WI38 (cell line): ENCODE measurements around the gene FBXO8.

Experiments
- H3K4me3 ChIP-seq: 2 replicates; pipeline ENCODE4 v1.5.1; 2011; ENCODE audit warnings: low read depth, mild to moderate bottlenecking, control low read depth, low read length
- TF ChIP-seq, protein P1 (sequence below): IDR thresholded peaks from 2 replicates; pipeline ENCODE4 v1.5.1; 2012; ENCODE audit warnings: low read depth, mild to moderate bottlenecking, control low read depth, low read length

Gene FBXO8

DNA sequence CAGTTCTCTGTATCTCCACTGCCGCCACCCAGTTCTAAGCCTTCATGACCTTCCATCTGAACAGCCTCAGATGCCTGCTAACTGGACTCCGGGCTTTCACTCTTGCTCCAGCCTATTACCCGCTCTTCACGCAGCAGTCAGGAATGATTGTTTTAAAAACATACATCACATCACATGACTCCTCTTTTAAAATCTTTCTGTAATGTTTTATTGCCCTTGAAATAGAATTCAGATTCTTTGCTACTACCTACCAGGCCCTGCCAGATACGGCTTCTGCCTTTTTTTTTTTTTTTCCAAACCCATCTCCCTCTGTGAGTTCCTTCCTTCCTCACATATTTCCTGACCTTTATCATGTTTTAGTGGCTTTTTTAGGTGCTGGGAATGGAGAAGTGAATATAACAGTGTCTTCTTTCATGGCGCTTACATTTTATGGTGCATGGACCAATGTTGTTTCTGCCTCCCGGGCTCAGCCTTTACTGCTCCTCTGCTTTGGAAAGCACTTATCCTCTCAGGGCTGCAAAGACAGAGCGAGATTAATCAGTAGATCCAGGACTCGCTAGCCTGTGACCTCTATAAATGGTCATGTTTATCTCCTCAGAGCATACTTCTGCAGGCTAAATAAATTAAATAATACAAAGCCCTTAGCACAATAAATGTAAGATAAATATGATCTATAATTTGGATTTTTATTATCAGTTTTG lies 58.0 kb downstream of the FBXO8 start:
- TF ChIP-seq, protein P1, sequence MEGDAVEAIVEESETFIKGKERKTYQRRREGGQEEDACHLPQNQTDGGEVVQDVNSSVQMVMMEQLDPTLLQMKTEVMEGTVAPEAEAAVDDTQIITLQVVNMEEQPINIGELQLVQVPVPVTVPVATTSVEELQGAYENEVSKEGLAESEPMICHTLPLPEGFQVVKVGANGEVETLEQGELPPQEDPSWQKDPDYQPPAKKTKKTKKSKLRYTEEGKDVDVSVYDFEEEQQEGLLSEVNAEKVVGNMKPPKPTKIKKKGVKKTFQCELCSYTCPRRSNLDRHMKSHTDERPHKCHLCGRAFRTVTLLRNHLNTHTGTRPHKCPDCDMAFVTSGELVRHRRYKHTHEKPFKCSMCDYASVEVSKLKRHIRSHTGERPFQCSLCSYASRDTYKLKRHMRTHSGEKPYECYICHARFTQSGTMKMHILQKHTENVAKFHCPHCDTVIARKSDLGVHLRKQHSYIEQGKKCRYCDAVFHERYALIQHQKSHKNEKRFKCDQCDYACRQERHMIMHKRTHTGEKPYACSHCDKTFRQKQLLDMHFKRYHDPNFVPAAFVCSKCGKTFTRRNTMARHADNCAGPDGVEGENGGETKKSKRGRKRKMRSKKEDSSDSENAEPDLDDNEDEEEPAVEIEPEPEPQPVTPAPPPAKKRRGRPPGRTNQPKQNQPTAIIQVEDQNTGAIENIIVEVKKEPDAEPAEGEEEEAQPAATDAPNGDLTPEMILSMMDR = no peak
- no peak overlapping the region for H3K4me3 ChIP-seq

GRCh38 chr4:174224550-174224949 lies 58.9 kb downstream of the FBXO8 start:
- TF ChIP-seq, protein P1 = no peak
- H3K4me3 ChIP-seq = no peak overlapping the region

- TF ChIP-seq, protein P1 = peak; percentile 40
Measured at GRCh38 chr4:174222266-174222872, 61.1 kb downstream of the FBXO8 start.

DNA sequence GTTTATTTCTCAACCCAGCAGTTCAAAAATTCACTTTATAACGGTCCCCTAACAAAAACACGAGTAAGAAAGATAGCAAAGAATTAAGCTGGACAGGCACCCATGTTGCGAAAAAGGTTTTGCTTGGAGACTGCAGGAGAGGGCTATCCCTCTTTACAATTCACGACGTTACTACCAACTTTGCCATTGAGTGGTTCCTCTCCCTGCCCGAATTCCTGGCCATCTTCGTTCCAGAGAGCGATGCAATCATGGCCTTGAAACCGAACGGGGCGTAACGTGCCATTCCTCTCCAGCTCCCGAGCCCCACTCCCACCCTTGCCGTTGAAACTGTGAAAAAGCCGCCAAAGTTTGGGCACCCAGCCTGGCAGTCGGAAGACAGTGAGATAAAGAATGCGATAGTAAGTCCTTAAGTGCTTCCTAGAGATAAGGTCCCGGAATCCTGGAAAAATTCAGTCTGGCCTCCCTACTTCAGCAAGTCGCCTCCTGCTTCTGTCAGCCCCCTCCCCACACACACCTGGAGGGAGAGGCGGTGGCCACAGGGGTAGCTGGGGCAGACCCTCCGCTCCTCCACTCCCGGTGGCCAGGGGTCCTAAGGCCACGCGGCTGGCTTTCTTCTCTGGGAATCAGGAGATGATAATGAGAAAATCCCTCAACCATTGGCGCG lies 65.2 kb downstream of the FBXO8 start:
- H3K4me3 ChIP-seq = no peak overlapping the region; the same call in 1 of the 2 replicates
- TF ChIP-seq, protein P1 = no peak

More at GRCh38 chr4:174222266-174222872, 61.1 kb downstream of the FBXO8 start:
- no peak overlapping the region for H3K4me3 ChIP-seq

DNA sequence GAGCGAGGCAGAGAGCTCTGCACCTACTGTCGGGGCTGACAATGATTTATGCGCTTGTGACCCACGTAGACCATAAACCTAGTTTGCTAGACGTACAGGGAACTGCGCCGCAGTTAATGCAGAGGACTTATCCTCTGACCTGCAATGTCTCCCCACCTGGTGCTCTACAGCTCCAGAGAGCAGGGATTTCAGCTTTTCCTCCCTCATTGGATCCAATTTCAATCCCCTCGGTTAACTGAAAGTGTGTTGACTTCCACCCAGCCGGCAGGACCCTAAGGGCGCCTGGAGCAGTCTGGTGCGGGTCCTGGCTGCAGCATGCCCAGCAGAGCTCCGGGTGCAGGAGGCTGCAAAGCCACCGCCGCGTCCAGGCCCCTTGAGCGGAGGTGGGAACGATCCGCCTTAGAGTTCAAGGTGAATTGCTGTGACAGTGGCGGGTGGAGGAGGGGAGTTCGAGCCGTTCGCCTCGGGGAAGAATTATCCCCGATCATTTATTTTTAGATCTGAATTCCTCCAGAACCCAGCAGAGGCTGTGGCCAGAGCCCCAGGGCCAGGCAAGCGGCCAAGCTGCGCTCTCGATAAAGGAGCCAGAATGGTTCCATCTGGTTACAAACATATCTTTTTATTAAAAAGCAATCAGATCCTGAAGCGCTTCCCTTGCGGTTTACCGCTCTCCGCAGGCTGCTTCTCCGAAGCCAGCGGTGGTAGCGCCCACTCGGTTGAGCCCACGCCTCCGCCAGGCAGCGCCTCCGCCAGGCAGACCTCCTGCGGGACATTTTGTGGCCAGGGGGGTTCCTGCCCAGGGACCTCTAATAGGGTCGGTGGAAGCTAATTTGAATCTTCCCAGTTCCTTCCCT lies 66.0 kb downstream of the FBXO8 start:
- TF ChIP-seq, protein P1 = no peak
- peak overlapping the region; percentile 13; the same call in 1 of the 2 replicates for H3K4me3 ChIP-seq

DNA sequence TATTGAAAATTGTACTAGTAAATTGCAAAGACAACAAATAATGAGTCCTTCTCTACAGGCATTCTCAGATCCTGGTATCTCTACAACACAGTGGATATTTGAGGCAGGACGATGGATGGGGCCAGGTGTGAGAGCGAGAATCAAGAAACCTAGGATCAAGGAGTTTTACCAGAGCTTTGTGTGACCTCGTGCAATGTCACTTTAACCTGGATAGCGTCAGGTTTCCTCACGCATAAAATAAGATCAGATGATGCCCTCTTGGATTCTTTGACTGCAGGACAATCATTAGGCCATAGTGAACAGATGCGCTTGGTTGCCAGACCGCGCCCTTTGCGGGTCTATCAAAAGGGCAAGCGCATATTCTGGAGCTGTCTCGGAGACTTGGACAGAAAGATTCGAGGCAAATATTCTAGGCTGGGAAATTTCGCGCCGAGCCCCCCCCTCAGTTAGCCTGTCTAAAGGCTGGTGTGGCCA lies 66.6 kb downstream of the FBXO8 start:
- TF ChIP-seq, protein P1 = no peak

More for the DNA sequence above, 66.6 kb downstream of the FBXO8 start:
- H3K4me3 ChIP-seq = no peak overlapping the region
